ENCODE data around the gene AZU1. TPM values are rescaled to one million over a fixed set of nuclear protein-coding genes. Genes with fewer than 3 reads are reported as not detected.
"Not testable (repeated sequence)": the region's sequence is repeated elsewhere in the genome, so short reads cannot be mapped to it uniquely, and the experiment has no call there.

AZU1 gene
- total RNA-seq, 1 donor from 2014 or later = 2.5 TPM

DNA sequence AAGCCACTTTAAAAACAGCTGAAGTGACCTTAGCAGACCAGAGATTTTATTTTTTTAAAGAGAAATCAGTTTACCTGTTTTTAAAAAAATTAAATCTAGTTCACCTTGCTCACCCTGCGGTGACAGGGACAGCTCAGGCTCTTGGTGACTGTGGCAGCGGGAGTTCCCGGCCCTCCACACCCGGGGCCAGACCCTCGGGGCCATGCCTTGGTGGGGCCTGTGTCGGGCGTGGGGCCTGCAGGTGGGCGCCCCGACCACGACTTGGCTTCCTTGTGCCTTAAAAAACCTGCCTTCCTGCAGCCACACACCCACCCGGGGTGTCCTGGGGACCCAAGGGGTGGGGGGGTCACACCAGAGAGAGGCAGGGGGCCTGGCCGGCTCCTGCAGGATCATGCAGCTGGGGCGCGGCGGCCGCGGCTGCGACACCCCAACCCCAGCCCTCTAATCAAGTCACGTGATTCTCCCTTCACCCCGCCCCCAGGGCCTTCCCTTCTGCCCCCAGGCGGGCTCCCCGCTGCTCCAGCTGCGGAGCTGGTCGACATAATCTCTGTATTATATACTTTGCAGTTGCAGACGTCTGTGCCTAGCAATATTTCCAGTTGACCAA lies 16.7 kb upstream of the AZU1 start:
- DNase-seq = no peak

DNA sequence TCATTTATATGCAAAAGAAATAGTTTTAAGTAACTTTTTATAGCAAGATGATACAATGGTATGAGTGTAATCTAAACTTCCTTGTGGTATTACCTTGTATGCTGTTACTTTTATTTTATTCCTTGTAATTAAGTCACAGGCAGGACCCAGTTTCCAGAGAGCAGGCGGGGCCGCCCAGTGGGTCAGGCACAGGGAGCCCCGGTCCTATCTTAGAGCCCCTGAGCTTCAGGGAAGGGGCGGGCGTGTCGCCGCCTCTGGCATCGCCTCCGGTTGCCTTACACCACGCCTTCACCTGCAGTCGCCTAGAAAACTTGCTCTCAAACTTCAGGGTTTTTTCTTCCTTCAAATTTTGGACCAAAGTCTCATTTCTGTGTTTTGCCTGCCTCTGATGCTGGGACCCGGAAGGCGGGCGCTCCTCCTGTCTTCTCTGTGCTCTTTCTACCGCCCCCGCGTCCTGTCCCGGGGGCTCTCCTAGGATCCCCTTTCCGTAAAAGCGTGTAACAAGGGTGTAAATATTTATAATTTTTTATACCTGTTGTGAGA lies 16.1 kb upstream of the AZU1 start:
- DNase-seq = no peak

DNA sequence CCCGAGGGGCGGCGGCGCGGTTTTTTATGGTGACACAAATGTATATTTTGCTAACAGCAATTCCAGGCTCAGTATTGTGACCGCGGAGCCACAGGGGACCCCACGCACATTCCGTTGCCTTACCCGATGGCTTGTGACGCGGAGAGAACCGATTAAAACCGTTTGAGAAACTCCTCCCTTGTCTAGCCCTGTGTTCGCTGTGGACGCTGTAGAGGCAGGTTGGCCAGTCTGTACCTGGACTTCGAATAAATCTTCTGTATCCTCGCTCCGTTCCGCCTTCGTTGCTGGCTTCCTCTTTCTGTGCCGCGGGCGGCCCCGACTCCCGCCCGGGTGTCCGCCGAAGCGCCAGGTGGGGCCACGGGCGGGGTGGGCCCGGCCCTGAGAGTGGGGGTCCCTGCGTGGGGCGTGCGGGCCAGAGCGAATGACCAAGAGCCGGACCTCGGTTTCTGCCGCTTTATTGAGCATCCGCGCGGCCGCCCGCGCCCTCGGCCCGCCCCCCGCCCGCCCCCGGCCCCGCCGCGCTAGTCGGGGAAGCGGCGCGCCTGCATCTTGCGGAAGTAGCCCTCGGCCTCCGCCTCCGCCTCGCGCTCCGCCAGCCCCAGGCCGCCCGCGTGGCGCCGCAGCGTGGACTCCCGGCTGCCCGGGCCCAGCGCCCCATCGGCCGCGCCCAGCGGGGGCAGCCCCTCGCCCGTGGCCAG lies 15.4 kb upstream of the AZU1 start:
- no peak for DNase-seq

- DNase-seq = no peak
These were observed 14.9 kb upstream of the AZU1 start for GRCh38 chr19:812747-813218.

GRCh38 chr19:813219-814151 lies 14.2 kb upstream of the AZU1 start:
- no peak for DNase-seq

- no peak for DNase-seq
These were observed 13.2 kb upstream of the AZU1 start for GRCh38 chr19:814152-815078.

DNA sequence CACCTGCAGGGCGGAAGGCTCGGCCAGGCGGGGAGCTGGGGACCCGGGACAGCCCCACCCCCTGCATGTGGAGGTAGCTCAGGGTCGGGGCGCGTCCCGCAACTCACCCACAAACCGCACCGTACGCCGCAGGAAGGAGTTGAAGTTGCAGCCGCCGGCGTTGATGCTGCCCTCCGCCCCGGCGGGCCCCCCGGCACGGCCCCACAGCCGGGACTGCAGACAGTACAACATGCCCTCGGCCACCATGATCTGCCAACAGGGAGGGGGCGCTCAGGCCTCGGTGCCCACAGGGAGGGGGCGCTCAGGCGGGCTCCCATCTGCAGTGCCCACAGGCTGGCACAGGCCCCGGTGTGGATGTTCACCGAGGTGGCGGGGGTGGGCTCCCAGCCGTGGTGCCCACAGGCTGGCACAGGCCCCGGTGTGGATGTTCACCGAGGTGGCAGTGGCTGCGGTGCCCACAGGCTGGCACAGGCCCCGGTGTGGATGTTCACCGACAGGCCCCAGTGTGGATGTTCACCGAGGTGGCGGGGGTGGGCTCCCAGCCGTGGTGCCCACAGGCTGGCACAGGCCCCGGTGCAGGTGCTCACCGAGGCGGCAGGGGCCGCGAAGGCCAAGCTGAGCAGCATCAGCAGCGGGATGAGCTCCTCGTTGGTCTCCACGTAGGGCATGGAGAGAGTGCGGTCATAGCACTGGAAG lies 12.4 kb upstream of the AZU1 start:
- no peak for DNase-seq

- no peak for DNase-seq
These were observed 11.7 kb upstream of the AZU1 start for GRCh38 chr19:815775-816499.

DNA sequence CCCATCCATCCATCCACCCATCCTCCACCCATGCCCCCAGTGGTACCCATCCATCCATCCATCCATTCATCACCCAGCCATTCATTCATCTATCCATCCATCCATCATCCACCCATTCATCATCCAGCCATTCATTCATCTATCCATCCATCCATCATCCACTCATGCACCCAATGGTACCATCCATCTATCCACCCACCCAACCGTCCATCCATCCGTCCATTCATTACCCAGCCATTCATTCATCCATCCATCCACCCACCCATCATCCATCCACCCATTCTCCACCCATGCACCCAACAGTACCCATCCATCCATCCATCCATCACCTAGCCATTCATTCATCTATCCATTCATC lies 11.2 kb upstream of the AZU1 start:
- no peak for DNase-seq

GRCh38 chr19:820212-820611 lies 7.4 kb upstream of the AZU1 start:
- DNase-seq = not testable (repeated sequence)

DNA sequence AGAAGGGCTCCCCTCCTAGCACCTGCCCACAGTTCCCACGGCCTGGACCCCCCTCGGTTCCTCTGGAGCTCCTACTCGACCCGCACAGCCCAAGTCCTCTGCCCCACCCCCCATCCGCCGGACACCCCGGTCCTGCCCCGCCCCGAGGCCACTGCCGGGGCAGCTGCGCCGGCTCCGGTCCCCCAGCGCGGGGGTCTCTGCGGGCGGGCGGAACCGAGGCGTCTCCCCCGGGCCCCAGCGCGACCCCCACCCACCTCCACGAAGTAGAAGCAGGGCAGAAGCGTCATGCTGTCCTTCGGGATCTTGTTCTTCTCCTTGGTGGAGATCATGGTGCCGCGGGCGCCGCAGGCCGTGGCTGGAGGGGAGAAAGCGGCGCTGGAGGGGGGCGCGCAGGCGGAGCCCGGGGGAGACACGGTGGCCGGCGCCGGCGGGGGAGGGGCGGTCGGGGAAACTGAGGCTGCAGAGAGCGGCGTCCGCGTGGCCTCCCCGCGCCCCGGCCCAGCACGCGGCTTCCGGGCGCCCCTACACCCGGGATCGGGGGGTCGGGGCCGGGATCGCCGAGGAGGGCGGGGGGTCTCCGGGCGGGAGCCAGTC lies 6.3 kb upstream of the AZU1 start:
- DNase-seq = no peak

DNA sequence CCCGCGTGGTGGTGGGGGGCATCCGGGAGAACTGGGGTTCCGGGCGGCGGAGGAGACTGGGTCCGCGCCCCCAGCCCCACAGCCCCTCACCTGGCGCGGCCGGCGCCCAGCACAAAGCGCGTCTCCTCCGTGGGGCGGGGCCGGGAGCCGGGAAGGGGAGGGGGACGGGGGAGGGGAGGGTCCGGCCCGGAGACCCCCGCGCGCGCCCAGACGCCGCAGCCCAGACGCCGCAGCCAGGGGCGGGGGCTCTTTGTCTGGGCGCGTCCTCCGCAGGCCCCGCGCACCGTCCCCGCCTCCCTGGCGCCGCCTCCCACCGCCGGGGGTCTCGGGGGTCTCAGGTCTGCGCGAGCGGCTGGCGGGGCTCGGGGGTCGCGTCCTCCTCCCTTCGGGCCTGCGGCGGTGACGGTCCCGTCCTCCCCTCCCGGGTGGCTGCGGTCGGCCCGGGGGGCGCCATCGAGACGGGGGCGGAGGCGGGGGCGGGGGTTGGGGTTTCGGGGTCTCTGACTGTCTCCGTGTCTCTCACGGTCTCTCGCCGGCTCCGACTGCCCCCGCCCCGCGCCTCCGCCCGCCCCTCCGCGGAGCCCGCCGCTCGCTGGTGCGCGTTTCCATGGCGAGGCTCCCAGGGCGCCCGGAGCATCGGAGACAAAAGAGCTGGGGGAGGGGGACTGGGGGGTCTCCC lies 5.7 kb upstream of the AZU1 start, which contains the start of gene PLPPR3:
Gene PLPPR3 (minus strand): TSS at position 131 of the 679 bp plus-strand sequence. CDS start 396 bp downstream, outside the sequence.
- no peak for DNase-seq

- no peak for DNase-seq
These were observed 4.0 kb upstream of the AZU1 start for GRCh38 chr19:823565-824121.

- no peak for DNase-seq
These were observed 2.8 kb upstream of the AZU1 start for GRCh38 chr19:824885-825284.

GRCh38 chr19:825897-826644 lies 1.6 kb upstream of the AZU1 start:
- no peak for DNase-seq

GRCh38 chr19:827314-827709 lies 325 bp upstream of the AZU1 start:
- DNase-seq = no peak

DNA sequence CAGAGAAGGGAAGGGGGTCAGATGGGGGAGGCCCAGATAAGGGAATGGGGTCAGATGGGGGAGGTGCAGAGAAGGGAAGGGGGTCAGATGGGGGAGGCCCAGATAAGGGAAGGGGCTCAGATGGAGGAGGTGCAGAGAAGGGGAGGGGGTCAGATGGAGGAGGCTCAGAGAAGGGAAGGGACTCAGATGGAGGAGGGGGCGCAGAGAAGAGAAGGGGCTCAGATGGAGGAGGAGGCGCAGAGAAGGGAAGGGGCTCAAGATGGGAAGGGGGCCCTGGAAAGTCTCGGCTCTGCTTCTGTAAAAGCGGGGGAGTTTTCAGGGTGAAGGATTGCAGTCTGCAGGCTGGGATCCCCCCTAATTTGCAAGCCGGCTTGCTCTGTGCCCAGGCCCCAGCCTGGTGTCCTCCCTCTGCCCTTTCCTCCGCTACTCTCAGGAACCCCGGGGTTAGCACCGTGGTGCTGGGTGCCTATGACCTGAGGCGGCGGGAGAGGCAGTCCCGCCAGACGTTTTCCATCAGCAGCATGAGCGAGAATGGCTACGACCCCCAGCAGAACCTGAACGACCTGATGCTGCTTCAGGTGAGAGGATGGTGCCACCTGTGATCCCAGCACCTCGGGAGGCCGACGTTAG lies 1.6 kb downstream of the AZU1 start:
- DNase-seq = no peak
